WTC11 (cell line): ENCODE results near the gene TMPRSS2. TPM values are rescaled to one million over a fixed set of nuclear protein-coding genes. Genes with fewer than 3 reads are reported as not detected.

Experiments used
- ATAC-seq: fragments of 200-7000 bp; cut with Tn5 transposase; 2 replicates; pipeline ENCODE4 v1.10.0; 2021; ENCODE audit warnings: mild to moderate bottlenecking, moderate library complexity
- CTCF ChIA-PET: fragments of 300-600 bp; sonication (Branson Sonifier 250); formaldehyde crosslinking; loops from one replicate; lab custom pipeline; 2021; ENCODE audit warnings: antibody characterized with exemption; lab: Charles Lee
- POLR2A ChIA-PET: fragments of 350-600 bp; sonication (Branson Sonifier 250); formaldehyde crosslinking; loops from one replicate; lab custom pipeline; 2021; ENCODE audit warnings: antibody characterized with exemption; lab: Charles Lee
- DNase-seq: peaks from one replicate; pipeline ENCODE4 v3.0.0; 2021; ENCODE audit warnings: low spot score
- H3K27ac Mint-ChIP-seq: 2 replicates; pipeline ENCODE4 v1.8.0; 2021; ENCODE audit warnings: mixed read lengths
- H3K27me3 Mint-ChIP-seq: 2 replicates; pipeline ENCODE4 v1.8.0; 2021; ENCODE audit warnings: low read depth, mild to moderate bottlenecking, moderate library complexity, mixed read lengths
- H3K36me3 Mint-ChIP-seq: 2 replicates; pipeline ENCODE4 v1.8.0; 2021; ENCODE audit warnings: mixed read lengths
- H3K4me1 Mint-ChIP-seq: 2 replicates; pipeline ENCODE4 v1.8.0; 2022; ENCODE audit warnings: mixed read lengths
- H3K4me3 Mint-ChIP-seq: 2 replicates; pipeline ENCODE4 v1.8.0; 2021; ENCODE audit warnings: mild to moderate bottlenecking, moderate library complexity, mixed read lengths
- H3K9me3 Mint-ChIP-seq: 2 replicates; pipeline ENCODE4 v1.8.0; 2021; ENCODE audit warnings: mixed read lengths
- CREM ChIP-seq: sonication (generic); formaldehyde crosslinking; IDR thresholded peaks from 2 replicates; pipeline ENCODE4 v1.8.1; 2022; ENCODE audit warnings: mild to moderate bottlenecking, missing genetic modification reagents, moderate library complexity
- EMX1 ChIP-seq: fragments of 250-450 bp; sonication (Bioruptor Pico); IDR thresholded peaks from 2 replicates; pipeline ENCODE4 v1.8.0; 2021; ENCODE audit warnings: mild to moderate bottlenecking
- FOXP1 ChIP-seq: sonication (generic); formaldehyde crosslinking; IDR thresholded peaks from 2 replicates; pipeline ENCODE4 v1.8.0; 2022; ENCODE audit warnings: missing genetic modification reagents, mild to moderate bottlenecking, moderate library complexity, borderline replicate concordance
- HMGA2 ChIP-seq: fragments of 250-450 bp; sonication (Bioruptor Pico); IDR thresholded peaks from 2 replicates; pipeline ENCODE4 v1.4.0; 2021; ENCODE audit warnings: mild to moderate bottlenecking, moderate library complexity
- JUN ChIP-seq: sonication (generic); formaldehyde crosslinking; IDR thresholded peaks from 2 replicates; pipeline ENCODE4 v1.8.0; 2023; ENCODE audit warnings: mild to moderate bottlenecking, missing genetic modification reagents
- KAT7 ChIP-seq: sonication (generic); formaldehyde crosslinking; IDR thresholded peaks from 2 replicates; pipeline ENCODE4 v1.8.1; 2023; ENCODE audit warnings: missing genetic modification reagents, mild to moderate bottlenecking, borderline replicate concordance
- MYBL2 ChIP-seq: sonication (generic); formaldehyde crosslinking; IDR thresholded peaks from 2 replicates; pipeline ENCODE4 v1.8.1; 2023; ENCODE audit warnings: mild to moderate bottlenecking, moderate library complexity, missing genetic modification reagents
- NR1H2 ChIP-seq: sonication (generic); formaldehyde crosslinking; IDR thresholded peaks from 2 replicates; pipeline ENCODE4 v1.9.0; 2021; ENCODE audit warnings: mild to moderate bottlenecking, moderate library complexity, missing genetic modification reagents
- SOX15 ChIP-seq: fragments of 250-450 bp; sonication (Bioruptor Pico); IDR thresholded peaks from 2 replicates; pipeline ENCODE4 v1.9.0; 2021; ENCODE audit warnings: mild to moderate bottlenecking
- SP1 ChIP-seq: sonication (generic); formaldehyde crosslinking; conservative IDR thresholded peaks from 2 replicates; pipeline ENCODE4 v1.8.1; 2022; ENCODE audit warnings: missing genetic modification reagents
- ZNF219 ChIP-seq: sonication (generic); formaldehyde crosslinking; IDR thresholded peaks from 2 replicates; pipeline ENCODE4 v1.8.0; 2023; ENCODE audit warnings: missing genetic modification reagents, mild to moderate bottlenecking, borderline replicate concordance
- ZNF317 ChIP-seq: sonication (generic); formaldehyde crosslinking; IDR thresholded peaks from 2 replicates; pipeline ENCODE4 v1.8.1; 2023; ENCODE audit warnings: low read depth, mild to moderate bottlenecking, moderate library complexity, missing genetic modification reagents, borderline replicate concordance
- ZNF396 ChIP-seq: fragments of 250-450 bp; sonication (Bioruptor Pico); IDR thresholded peaks from 2 replicates; pipeline ENCODE4 v1.8.0; 2021; ENCODE audit warnings: mild to moderate bottlenecking, moderate library complexity, borderline replicate concordance
- ZNF671 ChIP-seq: fragments of 250-450 bp; sonication (Bioruptor Pico); IDR thresholded peaks from 2 replicates; pipeline ENCODE4 v1.8.0; 2021; ENCODE audit warnings: mild to moderate bottlenecking
- total RNA-seq: library from RNA; stranded (reverse); gene quantifications from 3 replicates; pipeline ENCODE4 v1.2.3, GENCODE V29; 2021
- TF ChIP-seq, protein P1 (sequence below): sonication (generic); formaldehyde crosslinking; IDR thresholded peaks from 2 replicates; pipeline ENCODE4 v1.8.1; 2023; ENCODE audit warnings: mild to moderate bottlenecking, missing genetic modification reagents, moderate library complexity
- TF ChIP-seq, protein P2 (sequence below): sonication (generic); formaldehyde crosslinking; IDR thresholded peaks from 2 replicates; pipeline ENCODE4 v1.8.1; 2022; ENCODE audit warnings: low read depth, missing genetic modification reagents, borderline replicate concordance
- TF ChIP-seq, protein P3 (sequence below): sonication (generic); formaldehyde crosslinking; IDR thresholded peaks from 2 replicates; pipeline ENCODE4 v1.8.1; 2023; ENCODE audit warnings: mild to moderate bottlenecking, missing genetic modification reagents, moderate library complexity
- TF ChIP-seq, protein P4 (sequence below): fragments of 250-450 bp; sonication (Bioruptor Pico); IDR thresholded peaks from 2 replicates; pipeline ENCODE4 v2.1.2; 2022; ENCODE audit warnings: mild to moderate bottlenecking, moderate library complexity
- TF ChIP-seq, protein P5 (sequence below): sonication (generic); formaldehyde crosslinking; IDR thresholded peaks from 2 replicates; pipeline ENCODE4 v1.8.0; 2022; ENCODE audit warnings: mild to moderate bottlenecking, missing genetic modification reagents
- TF ChIP-seq, protein P6 (sequence below): fragments of 250-450 bp; sonication (Bioruptor Pico); IDR thresholded peaks from 2 replicates; pipeline ENCODE4 v1.8.0; 2021; ENCODE audit warnings: mild to moderate bottlenecking
- TF ChIP-seq, protein P7 (sequence below): sonication (generic); formaldehyde crosslinking; IDR thresholded peaks from 2 replicates; pipeline ENCODE4 v1.8.1; 2023; ENCODE audit warnings: mild to moderate bottlenecking, moderate library complexity, missing genetic modification reagents

TMPRSS2 gene
- total RNA-seq, 1 experiment from 2014 or later: 8.5 TPM

DNA sequence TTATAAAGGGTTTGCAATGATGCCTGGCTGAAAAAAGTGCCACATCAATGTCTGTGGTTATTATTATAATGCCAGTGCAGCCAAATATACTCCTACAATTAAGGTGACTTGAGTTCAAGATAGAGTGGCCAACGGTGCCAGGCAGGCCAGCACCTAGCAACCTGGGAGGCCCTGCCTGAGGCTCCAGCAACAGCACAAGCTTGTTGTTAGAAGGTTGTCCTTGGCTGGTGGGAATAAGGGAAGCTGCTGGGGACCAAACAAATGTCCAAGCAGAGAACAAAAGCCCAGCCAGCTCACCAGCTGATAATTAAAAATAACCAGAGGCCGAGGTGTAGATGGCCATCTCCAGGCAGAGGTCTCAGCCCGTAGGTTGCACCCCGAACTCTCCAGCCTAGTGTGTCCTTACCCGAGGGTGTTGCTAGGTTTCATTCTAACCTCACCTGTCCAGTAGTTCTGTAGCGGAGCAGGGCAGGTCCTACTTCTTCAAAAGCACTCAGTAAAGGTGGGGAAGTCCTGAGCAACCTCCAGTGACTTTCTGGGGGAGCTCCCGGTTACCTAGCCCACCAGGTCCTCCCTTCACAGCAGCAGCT is 1.9 kb downstream of the TMPRSS2 start:
- H3K9me3 Mint-ChIP-seq: no peaks in the 10 kb centered on the region
- peak overlapping the region; percentile 80 for H3K4me3 Mint-ChIP-seq
- CTCF ChIA-PET: interaction anchor here (1.0 to 1.6 kb wide), 5 partner anchors 47 to 223 kb away, joined by 3 to 4 read pairs (median 3); no protein-coding TSS in a partner anchor

DNA sequence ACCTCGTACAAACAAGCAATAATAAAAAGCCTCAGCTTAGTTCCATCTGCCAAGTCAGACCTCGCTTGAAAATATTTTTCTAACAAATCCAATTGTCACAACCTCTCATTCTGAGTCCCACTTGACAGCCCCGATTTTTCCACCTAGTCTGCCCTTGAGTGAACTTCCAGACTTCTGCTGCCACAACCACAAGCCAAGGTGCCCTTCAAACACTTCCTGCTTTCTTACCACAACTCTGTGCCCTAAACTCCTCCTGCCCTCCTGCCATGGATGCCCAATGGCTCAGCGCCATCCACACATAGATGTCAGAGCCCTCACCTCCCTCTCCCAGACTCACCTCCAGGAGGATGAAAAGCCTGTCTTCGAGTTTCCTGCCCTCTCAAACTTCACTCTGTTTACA is 3.9 kb downstream of the TMPRSS2 start:
- Mint-ChIP-seq H3K9me3 (no peaks in the 10 kb centered on the region), H3K27me3 (peaks cover 29% of the 10 kb centered on the region), H3K4me1 (peaks cover 20% of the 10 kb centered on the region), H3K4me3 (no peak overlapping the region), H3K27ac (no peak overlapping the region), H3K36me3 (no peaks in the 10 kb centered on the region)
- TF ChIP-seq SOX15 (CRISPR knock-in tag) (no peak), SP1 (CRISPR knock-in tag) (no peak), ZNF219 (CRISPR knock-in tag) (no peak), NR1H2 (CRISPR knock-in tag) (no peak), FOXP1 (CRISPR knock-in tag) (no peak)
- TF ChIP-seq, protein P1, sequence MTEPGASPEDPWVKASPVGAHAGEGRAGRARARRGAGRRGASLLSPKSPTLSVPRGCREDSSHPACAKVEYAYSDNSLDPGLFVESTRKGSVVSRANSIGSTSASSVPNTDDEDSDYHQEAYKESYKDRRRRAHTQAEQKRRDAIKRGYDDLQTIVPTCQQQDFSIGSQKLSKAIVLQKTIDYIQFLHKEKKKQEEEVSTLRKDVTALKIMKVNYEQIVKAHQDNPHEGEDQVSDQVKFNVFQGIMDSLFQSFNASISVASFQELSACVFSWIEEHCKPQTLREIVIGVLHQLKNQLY: no peak
- DNase-seq (no peak), ATAC-seq (no peak)
- ChIA-PET CTCF (no interaction called here), POLR2A (no interaction called here)

More for the DNA sequence above, 1.9 kb downstream of the TMPRSS2 start:
- H3K27ac Mint-ChIP-seq: no peak overlapping the region
- peaks cover 35% of the 10 kb centered on the region for H3K27me3 Mint-ChIP-seq
- H3K4me1 Mint-ChIP-seq: peaks cover 23% of the 10 kb centered on the region
- no peaks in the 10 kb centered on the region for H3K36me3 Mint-ChIP-seq
- POLR2A ChIA-PET: no interaction called here
- no peak for ATAC-seq
- TF ChIP-seq, protein P2, sequence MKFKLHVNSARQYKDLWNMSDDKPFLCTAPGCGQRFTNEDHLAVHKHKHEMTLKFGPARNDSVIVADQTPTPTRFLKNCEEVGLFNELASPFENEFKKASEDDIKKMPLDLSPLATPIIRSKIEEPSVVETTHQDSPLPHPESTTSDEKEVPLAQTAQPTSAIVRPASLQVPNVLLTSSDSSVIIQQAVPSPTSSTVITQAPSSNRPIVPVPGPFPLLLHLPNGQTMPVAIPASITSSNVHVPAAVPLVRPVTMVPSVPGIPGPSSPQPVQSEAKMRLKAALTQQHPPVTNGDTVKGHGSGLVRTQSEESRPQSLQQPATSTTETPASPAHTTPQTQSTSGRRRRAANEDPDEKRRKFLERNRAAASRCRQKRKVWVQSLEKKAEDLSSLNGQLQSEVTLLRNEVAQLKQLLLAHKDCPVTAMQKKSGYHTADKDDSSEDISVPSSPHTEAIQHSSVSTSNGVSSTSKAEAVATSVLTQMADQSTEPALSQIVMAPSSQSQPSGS (CRISPR knock-in tag): no peak
- TF ChIP-seq, protein P3, sequence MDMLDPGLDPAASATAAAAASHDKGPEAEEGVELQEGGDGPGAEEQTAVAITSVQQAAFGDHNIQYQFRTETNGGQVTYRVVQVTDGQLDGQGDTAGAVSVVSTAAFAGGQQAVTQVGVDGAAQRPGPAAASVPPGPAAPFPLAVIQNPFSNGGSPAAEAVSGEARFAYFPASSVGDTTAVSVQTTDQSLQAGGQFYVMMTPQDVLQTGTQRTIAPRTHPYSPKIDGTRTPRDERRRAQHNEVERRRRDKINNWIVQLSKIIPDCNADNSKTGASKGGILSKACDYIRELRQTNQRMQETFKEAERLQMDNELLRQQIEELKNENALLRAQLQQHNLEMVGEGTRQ (CRISPR knock-in tag): no peak
- TF ChIP-seq MYBL2 (CRISPR knock-in tag): no peak
- no peak for TF ChIP-seq KAT7 (CRISPR knock-in tag)
- TF ChIP-seq SOX15 (CRISPR knock-in tag): no peak
- TF ChIP-seq, protein P4, sequence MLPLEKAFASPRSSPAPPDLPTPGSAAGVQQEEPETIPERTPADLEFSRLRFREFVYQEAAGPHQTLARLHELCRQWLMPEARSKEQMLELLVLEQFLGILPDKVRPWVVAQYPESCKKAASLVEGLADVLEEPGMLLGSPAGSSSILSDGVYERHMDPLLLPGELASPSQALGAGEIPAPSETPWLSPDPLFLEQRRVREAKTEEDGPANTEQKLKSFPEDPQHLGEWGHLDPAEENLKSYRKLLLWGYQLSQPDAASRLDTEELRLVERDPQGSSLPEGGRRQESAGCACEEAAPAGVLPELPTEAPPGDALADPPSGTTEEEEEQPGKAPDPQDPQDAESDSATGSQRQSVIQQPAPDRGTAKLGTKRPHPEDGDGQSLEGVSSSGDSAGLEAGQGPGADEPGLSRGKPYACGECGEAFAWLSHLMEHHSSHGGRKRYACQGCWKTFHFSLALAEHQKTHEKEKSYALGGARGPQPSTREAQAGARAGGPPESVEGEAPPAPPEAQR (CRISPR knock-in tag): no peak
- TF ChIP-seq ZNF317 (CRISPR knock-in tag): no peak
- no peak for TF ChIP-seq ZNF396 (CRISPR knock-in tag)
- TF ChIP-seq CREM (CRISPR knock-in tag): no peak
- no peak for TF ChIP-seq JUN (CRISPR knock-in tag)
- TF ChIP-seq FOXP1 (CRISPR knock-in tag): no peak
- TF ChIP-seq EMX1 (CRISPR knock-in tag): no peak
- TF ChIP-seq, protein P5, sequence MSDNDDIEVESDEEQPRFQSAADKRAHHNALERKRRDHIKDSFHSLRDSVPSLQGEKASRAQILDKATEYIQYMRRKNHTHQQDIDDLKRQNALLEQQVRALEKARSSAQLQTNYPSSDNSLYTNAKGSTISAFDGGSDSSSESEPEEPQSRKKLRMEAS (CRISPR knock-in tag): no peak
- TF ChIP-seq, all 79 proteins: peak for 0
- no peak for DNase-seq

DNA sequence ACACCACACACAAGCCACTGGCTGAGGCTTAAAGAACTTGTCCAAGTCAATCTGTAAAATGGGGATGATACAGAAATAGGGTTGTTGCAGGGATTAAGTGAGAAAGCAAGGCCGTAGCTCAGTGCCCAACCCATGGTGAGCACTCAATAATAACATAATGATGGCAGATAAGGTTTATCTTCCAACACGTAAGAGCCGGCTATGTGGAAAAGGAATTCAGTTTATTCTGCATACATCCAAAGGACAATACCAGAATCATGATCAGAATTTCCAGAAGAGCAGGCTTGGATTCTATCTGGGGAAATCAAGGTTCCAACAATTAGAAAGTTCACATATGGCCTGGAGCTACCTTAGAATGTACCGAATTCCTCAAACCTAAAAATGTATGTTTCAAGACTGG is 4.6 kb downstream of the TMPRSS2 start:
- no peak for DNase-seq
- no peaks in the 10 kb centered on the region for H3K9me3 Mint-ChIP-seq
- no peak for TF ChIP-seq ZNF671
- TF ChIP-seq, protein P5 (CRISPR knock-in tag): no peak
- TF ChIP-seq MYBL2 (CRISPR knock-in tag): no peak
- TF ChIP-seq, protein P6, sequence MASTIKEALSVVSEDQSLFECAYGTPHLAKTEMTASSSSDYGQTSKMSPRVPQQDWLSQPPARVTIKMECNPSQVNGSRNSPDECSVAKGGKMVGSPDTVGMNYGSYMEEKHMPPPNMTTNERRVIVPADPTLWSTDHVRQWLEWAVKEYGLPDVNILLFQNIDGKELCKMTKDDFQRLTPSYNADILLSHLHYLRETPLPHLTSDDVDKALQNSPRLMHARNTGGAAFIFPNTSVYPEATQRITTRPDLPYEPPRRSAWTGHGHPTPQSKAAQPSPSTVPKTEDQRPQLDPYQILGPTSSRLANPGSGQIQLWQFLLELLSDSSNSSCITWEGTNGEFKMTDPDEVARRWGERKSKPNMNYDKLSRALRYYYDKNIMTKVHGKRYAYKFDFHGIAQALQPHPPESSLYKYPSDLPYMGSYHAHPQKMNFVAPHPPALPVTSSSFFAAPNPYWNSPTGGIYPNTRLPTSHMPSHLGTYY (CRISPR knock-in tag): no peak
- no peak for TF ChIP-seq HMGA2
- TF ChIP-seq, protein P7, sequence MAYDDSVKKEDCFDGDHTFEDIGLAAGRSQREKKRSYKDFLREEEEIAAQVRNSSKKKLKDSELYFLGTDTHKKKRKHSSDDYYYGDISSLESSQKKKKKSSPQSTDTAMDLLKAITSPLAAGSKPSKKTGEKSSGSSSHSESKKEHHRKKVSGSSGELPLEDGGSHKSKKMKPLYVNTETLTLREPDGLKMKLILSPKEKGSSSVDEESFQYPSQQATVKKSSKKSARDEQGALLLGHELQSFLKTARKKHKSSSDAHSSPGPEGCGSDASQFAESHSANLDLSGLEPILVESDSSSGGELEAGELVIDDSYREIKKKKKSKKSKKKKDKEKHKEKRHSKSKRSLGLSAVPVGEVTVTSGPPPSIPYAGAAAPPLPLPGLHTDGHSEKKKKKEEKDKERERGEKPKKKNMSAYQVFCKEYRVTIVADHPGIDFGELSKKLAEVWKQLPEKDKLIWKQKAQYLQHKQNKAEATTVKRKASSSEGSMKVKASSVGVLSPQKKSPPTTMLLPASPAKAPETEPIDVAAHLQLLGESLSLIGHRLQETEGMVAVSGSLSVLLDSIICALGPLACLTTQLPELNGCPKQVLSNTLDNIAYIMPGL (CRISPR knock-in tag): no peak
- TF ChIP-seq, protein P3 (CRISPR knock-in tag): no peak
- ATAC-seq: no peak
- no peaks in the 10 kb centered on the region for H3K36me3 Mint-ChIP-seq
- H3K4me1 Mint-ChIP-seq: peaks cover 16% of the 10 kb centered on the region
- no peak overlapping the region for H3K4me3 Mint-ChIP-seq
- H3K27ac Mint-ChIP-seq: no peak overlapping the region
- POLR2A ChIA-PET: no interaction called here
- peaks cover 22% of the 10 kb centered on the region for H3K27me3 Mint-ChIP-seq
- CTCF ChIA-PET: no interaction called here
